ENCODE data around the gene MRPL36.

The MRPL36 gene

DNA sequence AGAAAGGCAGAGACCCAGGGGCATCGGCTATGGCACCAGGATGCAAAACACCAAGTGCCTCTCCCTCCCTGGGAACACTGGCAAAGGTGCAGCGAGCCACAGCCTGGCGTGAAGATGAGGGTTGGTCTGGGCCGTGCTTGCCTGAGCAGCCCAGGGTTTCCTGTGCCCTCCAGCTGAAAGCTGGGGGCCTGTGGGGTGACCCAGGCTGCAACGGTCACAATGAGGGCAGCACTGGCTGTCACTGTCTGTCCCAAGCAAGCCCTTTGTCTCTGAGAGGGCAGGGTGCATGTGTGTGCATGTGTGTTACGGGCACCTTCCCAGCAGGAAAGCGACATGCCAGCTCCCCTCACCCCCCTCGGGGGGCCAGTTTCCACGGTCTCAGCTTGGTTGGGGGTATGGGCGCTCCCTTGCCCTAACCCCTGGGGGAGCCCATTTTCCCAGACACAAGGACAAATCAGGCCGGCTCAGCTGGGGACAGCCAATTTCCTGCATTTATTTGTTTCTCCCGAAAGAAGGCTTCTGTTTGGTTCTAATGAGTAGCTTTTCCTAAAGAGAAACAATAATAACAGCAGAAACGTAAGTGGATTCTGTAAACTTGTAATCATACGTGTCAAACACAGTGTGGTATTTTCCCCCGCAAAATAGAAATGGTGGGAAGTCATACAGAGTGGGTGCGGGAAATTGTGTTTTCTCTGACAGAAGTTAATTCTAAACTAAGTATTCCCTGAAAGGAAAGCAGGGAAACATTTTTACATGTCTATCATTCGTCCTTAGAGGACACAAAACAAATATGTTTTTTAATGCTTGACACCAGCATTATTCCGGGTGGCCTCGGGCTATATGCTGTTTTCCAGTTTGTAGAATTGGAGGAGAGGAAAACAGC is 21.3 kb downstream of the MRPL36 start:
- H3K9me3 ChIP-seq = no peaks in the 10 kb centered on the region
- peaks cover 25% of the 10 kb centered on the region for H3K4me1 ChIP-seq
- H3K9ac ChIP-seq = no peak overlapping the region
- no peak for TF ChIP-seq Cebpa-rat (IDR thresholded peaks at IDR 0.05)
- H3K4me2 ChIP-seq = no peak overlapping the region
- no peaks in the 10 kb centered on the region for H3K27me3 ChIP-seq
- no peaks in the 10 kb centered on the region for H4K20me1 ChIP-seq
- H3K4me3 ChIP-seq = no peak overlapping the region
- no peaks in the 10 kb centered on the region for H3K36me3 ChIP-seq
- H3K27ac ChIP-seq = no peak overlapping the region

DNA sequence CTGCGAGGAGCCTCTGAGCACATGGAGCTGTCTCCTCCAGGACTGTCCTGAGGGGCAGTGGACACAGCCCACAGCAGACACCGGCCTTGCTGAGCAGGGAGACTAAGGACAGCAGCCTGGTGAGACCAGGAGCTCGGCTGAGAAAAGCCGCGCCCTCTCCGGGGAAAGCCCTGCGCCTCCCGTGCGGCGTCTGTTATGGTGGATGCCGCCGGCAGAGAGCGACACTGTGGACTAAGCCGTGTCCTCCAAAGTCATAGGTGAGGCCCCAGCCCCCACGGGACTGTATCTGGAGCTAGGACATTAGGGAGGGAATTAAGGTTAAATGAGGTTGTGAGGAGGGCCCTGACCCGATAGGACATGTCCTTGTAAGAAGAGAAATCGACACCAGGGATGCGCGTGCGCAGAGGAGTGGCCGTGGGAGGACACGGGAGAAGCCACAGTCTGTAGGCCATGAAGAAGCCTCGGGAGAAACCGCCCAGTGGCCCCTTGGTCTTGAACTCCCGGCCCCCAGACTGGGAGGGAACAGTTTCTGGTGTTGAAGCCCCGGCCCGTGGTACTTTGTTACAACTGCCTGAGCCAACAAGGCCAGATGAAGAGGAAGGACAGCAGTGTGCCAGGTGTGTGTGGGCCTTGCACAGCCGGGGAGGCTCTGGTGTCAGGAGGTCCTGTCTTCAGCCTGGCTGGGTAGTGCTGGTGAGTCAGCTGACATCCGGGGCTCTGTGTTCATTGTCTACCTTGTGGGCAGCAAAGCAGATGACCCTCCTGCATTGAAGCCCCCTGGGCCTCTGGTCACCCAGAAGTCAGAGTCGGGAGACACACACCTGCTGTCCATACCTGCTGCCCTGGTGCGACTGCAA is 22.1 kb downstream of the MRPL36 start:
- no peak for TF ChIP-seq Cebpa-rat (IDR thresholded peaks at IDR 0.05)
- Histone ChIP-seq H3K9me3 (no peaks in the 10 kb centered on the region), H3K36me3 (no peaks in the 10 kb centered on the region), H3K9ac (no peak overlapping the region), H3K27ac (no peak overlapping the region), H4K20me1 (no peaks in the 10 kb centered on the region), H3K4me2 (no peak overlapping the region), H3K27me3 (no peaks in the 10 kb centered on the region), H3K4me1 (peaks cover 17% of the 10 kb centered on the region), H3K4me3 (no peak overlapping the region)

DNA sequence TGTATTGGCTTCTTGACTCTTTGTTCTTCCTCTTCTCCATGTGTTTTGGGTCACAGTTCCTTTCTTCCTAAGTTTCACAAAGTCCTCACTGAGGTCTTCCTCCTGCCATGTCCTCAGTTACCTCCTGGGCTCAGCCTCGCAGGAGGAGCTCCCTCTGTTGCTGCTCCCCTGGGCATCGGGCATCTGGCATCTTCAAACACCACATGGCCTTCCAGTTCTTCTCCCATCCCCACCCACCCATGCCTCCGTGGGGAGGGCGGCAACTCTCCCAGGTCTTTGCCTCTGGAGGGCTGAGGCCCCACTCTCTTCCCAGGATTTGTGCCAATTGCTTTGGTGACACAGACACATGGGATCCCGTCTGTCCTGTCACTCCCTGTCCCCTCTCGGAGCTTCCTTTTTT is 22.8 kb downstream of the MRPL36 start:
- H3K4me3 ChIP-seq = no peak overlapping the region
- H3K36me3 ChIP-seq = no peaks in the 10 kb centered on the region
- TF ChIP-seq Cebpa-rat (IDR thresholded peaks at IDR 0.05) = no peak
- no peak overlapping the region for H3K27ac ChIP-seq
- no peaks in the 10 kb centered on the region for H4K20me1 ChIP-seq
- no peak overlapping the region for H3K4me2 ChIP-seq
- H3K9me3 ChIP-seq = no peaks in the 10 kb centered on the region
- peaks cover 15% of the 10 kb centered on the region for H3K4me1 ChIP-seq
- H3K27me3 ChIP-seq = no peaks in the 10 kb centered on the region
- no peak overlapping the region for H3K9ac ChIP-seq

- Histone ChIP-seq H3K4me1 (0 out of 2 replicates have a peak, but pooled peaks cover 6% of the 10 kb centered on the region), H3K27me3 (no peaks in the 10 kb centered on the region), H4K20me1 (no peaks in the 10 kb centered on the region), H3K27ac (no peak overlapping the region), H3K36me3 (no peaks in the 10 kb centered on the region), H3K9ac (no peak overlapping the region), H3K4me3 (no peak overlapping the region), H3K9me3 (no peaks in the 10 kb centered on the region), H3K4me2 (no peak overlapping the region)
- TF ChIP-seq Cebpa-rat (IDR thresholded peaks at IDR 0.05) = no peak
These were observed 27.0 kb downstream of the MRPL36 start for GRCh38 chr5:1772634-1773033.

DNA sequence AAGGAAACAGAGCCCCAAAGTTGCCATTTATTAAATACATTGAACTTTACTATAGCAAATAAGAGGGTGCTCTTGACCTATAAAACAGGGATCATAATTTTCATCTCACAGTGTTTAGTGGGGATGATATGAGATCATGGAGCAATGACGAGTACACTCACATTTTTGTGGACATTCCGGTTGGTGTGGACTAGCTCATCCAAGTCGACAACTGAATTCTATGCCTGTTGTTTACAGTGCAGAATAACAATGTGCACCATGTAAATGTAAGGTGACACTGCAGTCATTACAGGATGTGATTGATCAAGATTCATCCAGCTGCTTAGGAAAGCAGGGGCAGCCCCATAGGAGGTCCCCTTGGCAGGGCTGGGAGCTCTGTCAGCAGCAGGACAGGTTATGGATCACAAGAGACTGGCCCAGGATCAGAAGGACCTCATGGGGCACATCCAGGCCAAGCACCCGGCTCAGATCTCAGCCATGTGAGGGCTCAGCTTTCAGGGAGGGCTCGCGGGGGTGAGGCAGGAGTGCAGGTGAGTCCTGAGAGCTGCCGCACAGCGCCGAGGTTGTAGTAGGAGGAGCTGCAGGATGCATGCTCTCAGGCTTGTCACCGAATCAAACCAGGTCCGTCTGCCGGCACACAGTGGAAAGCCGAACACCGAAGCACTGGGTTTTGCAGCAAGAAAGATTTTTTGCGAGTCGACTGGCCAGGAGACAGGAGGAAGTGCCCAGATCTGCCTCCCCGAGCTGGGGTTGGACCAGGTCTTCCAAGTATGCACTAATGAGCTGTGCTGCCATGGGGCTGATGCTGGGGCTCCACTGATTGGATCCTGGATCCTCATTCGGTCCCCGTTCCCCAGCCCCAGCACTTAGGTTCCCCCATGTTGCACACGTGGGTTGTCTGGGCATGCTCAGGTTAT is 28.2 kb downstream of the MRPL36 start:
- H3K27ac ChIP-seq = no peak overlapping the region
- 0 out of 2 replicates have a peak, but pooled peaks cover 6% of the 10 kb centered on the region for H3K4me1 ChIP-seq
- TF ChIP-seq Cebpa-rat (IDR thresholded peaks at IDR 0.05) = no peak
- H3K27me3 ChIP-seq = no peaks in the 10 kb centered on the region
- H3K9me3 ChIP-seq = no peaks in the 10 kb centered on the region
- H3K9ac ChIP-seq = no peak overlapping the region
- no peaks in the 10 kb centered on the region for H4K20me1 ChIP-seq
- no peak overlapping the region for H3K4me2 ChIP-seq
- H3K36me3 ChIP-seq = no peaks in the 10 kb centered on the region
- H3K4me3 ChIP-seq = no peak overlapping the region

- Histone ChIP-seq H3K27ac (no peak overlapping the region), H3K27me3 (no peaks in the 10 kb centered on the region)
These were observed 29.2 kb downstream of the MRPL36 start for GRCh38 chr5:1770443-1770802.

GRCh38 chr5:1769752-1770442 is 29.7 kb downstream of the MRPL36 start:
- no peak for TF ChIP-seq Cebpa-rat (IDR thresholded peaks at IDR 0.05)

More at GRCh38 chr5:1770443-1770802, 29.2 kb downstream of the MRPL36 start:
- Histone ChIP-seq H3K4me3 (no peak overlapping the region), H3K4me1 (peaks cover 8% of the 10 kb centered on the region), H3K9ac (no peak overlapping the region), H3K9me3 (no peaks in the 10 kb centered on the region), H3K36me3 (no peaks in the 10 kb centered on the region), H3K4me2 (no peak overlapping the region), H4K20me1 (no peaks in the 10 kb centered on the region)
- no peak for TF ChIP-seq Cebpa-rat (IDR thresholded peaks at IDR 0.05)

DNA sequence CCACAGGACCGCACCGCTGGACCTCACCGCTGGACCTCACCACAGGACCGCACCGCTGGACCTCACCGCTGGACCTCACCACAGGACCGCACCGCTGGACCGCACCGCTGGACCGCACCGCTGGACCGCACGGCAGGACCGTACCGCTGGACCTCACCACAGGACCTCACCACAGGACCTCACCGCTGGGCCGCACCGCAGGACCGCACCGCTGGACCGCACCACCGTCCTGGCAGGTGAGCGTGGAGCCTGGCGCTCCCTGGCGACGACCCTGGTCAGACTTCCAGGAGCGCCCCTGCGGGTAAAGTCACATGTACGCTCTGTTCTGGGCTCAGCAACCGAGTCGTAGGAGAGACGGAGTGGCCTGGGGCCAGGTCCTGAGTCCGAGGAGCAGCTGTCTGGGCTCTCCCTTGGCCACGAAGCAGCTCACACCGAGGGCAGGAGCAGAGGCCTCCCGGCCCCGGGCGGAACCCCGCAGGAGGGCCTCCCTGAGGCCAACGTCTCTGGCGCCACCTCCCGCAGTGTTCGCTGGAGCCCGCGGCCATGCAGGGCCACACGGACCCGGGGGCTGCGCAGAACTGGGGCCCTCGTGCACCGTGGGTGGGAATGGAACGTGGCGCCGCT is 30.5 kb downstream of the MRPL36 start:
- Histone ChIP-seq H3K9me3 (no peaks in the 10 kb centered on the region), H3K27me3 (no peaks in the 10 kb centered on the region), H3K4me1 (peaks cover 21% of the 10 kb centered on the region), H3K36me3 (no peaks in the 10 kb centered on the region), H3K9ac (no peak overlapping the region), H3K4me3 (no peak overlapping the region), H3K27ac (no peak overlapping the region), H4K20me1 (no peaks in the 10 kb centered on the region), H3K4me2 (no peak overlapping the region)
- no peak for TF ChIP-seq Cebpa-rat (IDR thresholded peaks at IDR 0.05)

More at GRCh38 chr5:1769752-1770442, 29.7 kb downstream of the MRPL36 start:
- peaks cover 13% of the 10 kb centered on the region for H3K4me1 ChIP-seq
- H4K20me1 ChIP-seq = no peaks in the 10 kb centered on the region
- no peak overlapping the region for H3K9ac ChIP-seq
- no peak overlapping the region for H3K27ac ChIP-seq
- H3K4me3 ChIP-seq = no peak overlapping the region
- H3K27me3 ChIP-seq = no peaks in the 10 kb centered on the region
- no peaks in the 10 kb centered on the region for H3K9me3 ChIP-seq
- H3K36me3 ChIP-seq = no peaks in the 10 kb centered on the region
- no peak overlapping the region for H3K4me2 ChIP-seq

All from BLaER1 (cell line).